HCT116 (cell line): ENCODE results near the gene TENM3. TPM values are rescaled to one million over a fixed set of nuclear protein-coding genes. Genes with fewer than 3 reads are reported as not detected.

Experiments
- ATAC-seq: fragments of 200-7000 bp; cut with Tn5 transposase; 2 replicates; pipeline ENCODE4 v1.9.1; 2020; ENCODE audit warnings: mild to moderate bottlenecking, moderate library complexity
- BruUV-seq: library from RNA; stranded (reverse); fragments of 400-500 nt; replicated peaks from 2 replicates; lab custom pipeline; 2021; lab: Mats Ljungman, UMichigan
- CTCF ChIA-PET: fragments of 300-600 bp; sonication (Branson Sonifier 250); formaldehyde crosslinking; loops from one replicate; lab custom pipeline; 2021; ENCODE audit warnings: antibody characterized with exemption; lab: Charles Lee
- POLR2A ChIA-PET: fragments of 300-600, 350-600 bp; sonication (Branson Sonifier 250); formaldehyde crosslinking; loops from one replicate; lab custom pipeline; 2021; ENCODE audit warnings: antibody characterized with exemption; lab: Charles Lee
- RAD21 ChIA-PET, 2 experiments: fragments of 300-600 bp; sonication (Branson Sonifier 250); formaldehyde crosslinking; loops; one replicate each; lab custom pipeline; 2023; ENCODE audit warnings: low total read pairs in 2 of 2; ENCODE audit not compliant: uncharacterized antibody in 2 of 2, unreplicated experiment in 2 of 2, low non-redundant PET in 1 of 2; lab: Charles Lee
- DNase-seq: peaks from one replicate; pipeline ENCODE4 v3.0.0-alpha.2; 2010; ENCODE audit warnings: low read depth, low spot score
- H2AFZ ChIP-seq: fragments of 200-600 bp; shearing (Covaris generic), sonication (generic); 2 replicates; pipeline ENCODE4 v1.6.1; 2017; ENCODE audit warnings: low read depth, mixed run types, mixed read lengths, antibody characterized with exemption, low read length; ENCODE audit not compliant: poor library complexity, severe bottlenecking
- H3K27ac ChIP-seq: 2 replicates; pipeline ENCODE4 v1.5.1; 2012; ENCODE audit warnings: low read depth, low read length
- H3K27me3 ChIP-seq: fragments of 200-600 bp; sonication (generic); 2 replicates; pipeline ENCODE4 v1.6.1; 2016; ENCODE audit warnings: mixed run types, low read length, mixed read lengths; ENCODE audit not compliant: insufficient read depth
- H3K36me3 ChIP-seq, 2 experiments: fragments of 200-500 bp in 1 of 2; fragments of 200-600 bp in 1 of 2; sonication (Bioruptor generic) in 1 of 2; sonication (generic) in 1 of 2; 2 replicates each; pipeline versions ENCODE4 v1.5.1 to v1.6.1; 2014 to 2016; ENCODE audit warnings: low read length in 2 of 2, inconsistent platforms in 1 of 2, mixed read lengths in 1 of 2, mixed run types in 1 of 2; ENCODE audit not compliant: insufficient read depth in 2 of 2, control insufficient read depth in 1 of 2
- H3K4me1 ChIP-seq, 2 experiments: fragments of 200-600 bp in 1 of 2; sonication (generic) in 1 of 2; 2 replicates each; pipeline versions ENCODE4 v1.5.1 to v1.6.1; 2012 to 2017; ENCODE audit warnings: low read length in 2 of 2, inconsistent platforms in 1 of 2, mild to moderate bottlenecking in 1 of 2, mixed read lengths in 1 of 2, mixed run types in 1 of 2, moderate library complexity in 1 of 2; ENCODE audit not compliant: insufficient read depth in 2 of 2, control insufficient read depth in 1 of 2
- H3K4me2 ChIP-seq: fragments of 200-600 bp; sonication (generic); 2 replicates; pipeline ENCODE4 v1.6.1; 2017; ENCODE audit warnings: mixed run types, low read length, mixed read lengths
- H3K4me3 ChIP-seq, 2 experiments: fragments of 200-600 bp in 1 of 2; sonication (generic) in 1 of 2; replicated peaks in 1 of 2; 2 replicates each; pipeline ENCODE4 v1.5.1; 2011 to 2016; ENCODE audit warnings: low read length in 2 of 2, control low read depth in 1 of 2, low read depth in 1 of 2, mild to moderate bottlenecking in 1 of 2, mixed read lengths in 1 of 2, mixed run types in 1 of 2
- H3K79me2 ChIP-seq: fragments of 200-600 bp; sonication (generic); 2 replicates; pipeline ENCODE4 v1.6.1; 2017; ENCODE audit warnings: mild to moderate bottlenecking, mixed run types, low read length, moderate library complexity, mixed read lengths; ENCODE audit not compliant: insufficient read depth
- H3K9ac ChIP-seq: fragments of 200-600 bp; sonication (generic); 2 replicates; pipeline ENCODE4 v1.6.1; 2016; ENCODE audit warnings: low read length, mixed read lengths
- H3K9me2 ChIP-seq: fragments of 200-600 bp; sonication (generic), shearing (Covaris generic); 2 replicates; pipeline ENCODE4 v1.6.1; 2017; ENCODE audit warnings: mixed run types, mild to moderate bottlenecking, moderate library complexity; ENCODE audit not compliant: insufficient read depth
- H3K9me3 ChIP-seq, 2 experiments: fragments of 200-500 bp in 1 of 2; fragments of 200-600 bp in 1 of 2; sonication (Bioruptor generic) in 1 of 2; sonication (generic) in 1 of 2; 2 replicates each; pipeline ENCODE4 v1.6.1; 2014 to 2017; ENCODE audit warnings: low read length in 2 of 2, mixed read lengths in 2 of 2, inconsistent platforms in 1 of 2, low read depth in 1 of 2, mild to moderate bottlenecking in 1 of 2, mixed run types in 1 of 2, moderate library complexity in 1 of 2; ENCODE audit not compliant: control insufficient read depth in 1 of 2, insufficient read depth in 1 of 2
- H4K20me1 ChIP-seq: fragments of 200-600 bp; sonication (generic), shearing (Covaris generic); 2 replicates; pipeline ENCODE4 v1.6.1; 2017; ENCODE audit warnings: mixed run types, mild to moderate bottlenecking, moderate library complexity; ENCODE audit not compliant: insufficient read depth
- ATF3 ChIP-seq: IDR thresholded peaks from 2 replicates; pipeline ENCODE4 v1.6.1; 2012
- CEBPB ChIP-seq: IDR thresholded peaks from 2 replicates; pipeline ENCODE4 v1.6.1; 2012; ENCODE audit warnings: low read depth
- ELF1 ChIP-seq: IDR thresholded peaks from 2 replicates; pipeline ENCODE4 v1.6.1; 2012; ENCODE audit warnings: low read depth, borderline replicate concordance
- POLR2A ChIP-seq: IDR thresholded peaks from 2 replicates; pipeline ENCODE4 v1.7.0; 2011; ENCODE audit warnings: borderline replicate concordance; ENCODE audit not compliant: insufficient read depth, insufficient read length; ENCODE audit errors: extremely low read depth
- RAD21 ChIP-seq: IDR thresholded peaks from 2 replicates; pipeline ENCODE4 v1.6.1; 2012; ENCODE audit warnings: low read depth, mild to moderate bottlenecking
- REST ChIP-seq: IDR thresholded peaks from 2 replicates; pipeline ENCODE4 v1.6.1; 2012; ENCODE audit warnings: low read depth
- SIN3A ChIP-seq: IDR thresholded peaks from 2 replicates; pipeline ENCODE4 v1.6.1; 2012; ENCODE audit warnings: low read depth
- SP1 ChIP-seq: IDR thresholded peaks from 2 replicates; pipeline ENCODE4 v1.6.1; 2012; ENCODE audit warnings: low read depth
- TCF7L2 ChIP-seq: IDR thresholded peaks from 2 replicates; pipeline ENCODE4 v1.7.0; 2011; ENCODE audit warnings: borderline replicate concordance, inconsistent platforms; ENCODE audit not compliant: insufficient read depth, insufficient read length; ENCODE audit errors: extremely low read depth
- YY1 ChIP-seq: IDR thresholded peaks from 2 replicates; pipeline ENCODE4 v1.6.1; 2011; ENCODE audit warnings: low read length, low read depth, moderate library complexity, mild to moderate bottlenecking; ENCODE audit not compliant: insufficient replicate concordance; ENCODE audit errors: extremely low read depth
- ZBTB33 ChIP-seq: IDR thresholded peaks from 2 replicates; pipeline ENCODE4 v1.6.1; 2011; ENCODE audit warnings: mild to moderate bottlenecking, low read length, moderate library complexity; ENCODE audit not compliant: insufficient replicate concordance; ENCODE audit errors: extremely low read depth
- ZFX ChIP-seq: fragments of 450-650 bp; IDR thresholded peaks from 2 replicates; pipeline ENCODE4 v1.6.1; 2017
- ZNF274 ChIP-seq: fragments of 200-500 bp; sonication (Bioruptor generic); IDR thresholded peaks from 2 replicates; pipeline ENCODE4 v1.6.1; 2014; ENCODE audit warnings: mild to moderate bottlenecking, low read depth, low read length, inconsistent platforms
- intact Hi-C: fragments of 100-400 bp; cut with micrococcal nuclease; formaldehyde crosslinking; loops from 2 replicates; pipeline ENCODE4 v1.10.0; 2022
- total RNA-seq: library from RNA; stranded (reverse); gene quantifications from one replicate; pipeline ENCODE4 v1.2.1, GENCODE V29; 2021; ENCODE audit not compliant: unreplicated experiment

Gene TENM3
- total RNA-seq, 1 experiment from 2014 or later: 0.54 TPM

GRCh38 chr4:182827166-182827565, 584.0 kb downstream of the TENM3 start (continued):
- TF ChIP-seq POLR2A (no peak), ZNF274 (no peak), ELF1 (no peak), SP1 (no peak)

- no TSS peak for BruUV-seq
- Histone ChIP-seq H3K4me3 (no peak overlapping the region), H3K4me2 (no peak overlapping the region), H2AFZ (no peak overlapping the region), H3K4me1 (no peaks in the 10 kb centered on the region), H3K9me3 (no peaks in the 10 kb centered on the region), H3K9ac (no peak overlapping the region), H3K36me3 (no peaks in the 10 kb centered on the region)
- CTCF ChIA-PET: no interaction called here
- POLR2A ChIA-PET: no interaction called here
- no peak for TF ChIP-seq REST
- TF ChIP-seq SIN3A: no peak
- TF ChIP-seq ZFX: no peak
- TF ChIP-seq YY1: no peak
- no peak for TF ChIP-seq ELF1
- no peak for TF ChIP-seq ATF3
- TF ChIP-seq TCF7L2: no peak
- TF ChIP-seq SP1: no peak
- no peak for TF ChIP-seq CEBPB
- TF ChIP-seq POLR2A: no peak
- no peak for TF ChIP-seq RAD21
- no peak for TF ChIP-seq ZBTB33
- TF ChIP-seq, all 23 proteins: peak for 0
- Histone ChIP-seq H3K79me2 (no peaks in the 10 kb centered on the region), H3K27ac (no peak overlapping the region), H4K20me1 (no peaks in the 10 kb centered on the region), H3K9me2 (no peaks in the 10 kb centered on the region), H3K27me3 (peaks cover 10% of the 10 kb centered on the region; the same call in 1 of the 2 replicates)
- RAD21 ChIA-PET: no interaction called here
- no peak for DNase-seq
- ATAC-seq: no peak
- intact Hi-C loops: no loop called here
Measured at GRCh38 chr4:182827954-182828353, 584.8 kb downstream of the TENM3 start.
